GM12878 (cell line): Measurements from ENCODE around the gene DLK2.

Experiments used
- CREB1 ChIP-seq: IDR thresholded peaks from 2 replicates; pipeline ENCODE4 v1.6.1; 2012; ENCODE audit warnings: low read depth, mild to moderate bottlenecking, inconsistent platforms
- CREM ChIP-seq: IDR thresholded peaks from 2 replicates; pipeline ENCODE4 v1.6.1; 2014; ENCODE audit warnings: antibody characterized with exemption, low read depth
- CTCF ChIP-seq, 3 experiments: IDR thresholded peaks in 2 of 3; conservative IDR thresholded peaks in 1 of 3; 2 replicates each; pipeline ENCODE4 v1.5.1; 2011; ENCODE audit warnings: low read depth in 3 of 3, low read length in 3 of 3, mild to moderate bottlenecking in 3 of 3, control low read depth in 2 of 3, moderate library complexity in 2 of 3, inconsistent platforms in 1 of 3, mixed read lengths in 1 of 3; ENCODE audit not compliant: control insufficient read depth in 2 of 3, insufficient read depth in 1 of 3; ENCODE audit errors: extremely low read depth in 1 of 3
- EP300 ChIP-seq, 2 experiments: fragments of 150-350 bp in 1 of 2; IDR thresholded peaks; 2 replicates each; pipeline ENCODE4 v1.6.1; 2011 to 2012; ENCODE audit warnings: low read depth in 2 of 2, low read length in 2 of 2, borderline replicate concordance in 1 of 2, improper control_type of control experiment in 1 of 2, inconsistent platforms in 1 of 2; ENCODE audit not compliant: control insufficient read depth in 1 of 2
- EZH2 ChIP-seq: IDR thresholded peaks from 2 replicates; pipeline ENCODE4 v1.6.1; 2012; ENCODE audit warnings: low read depth, mild to moderate bottlenecking, control low read depth, inconsistent platforms, low read length, borderline replicate concordance; ENCODE audit not compliant: control insufficient read depth
- FOXM1 ChIP-seq: IDR thresholded peaks from 2 replicates; pipeline ENCODE4 v1.6.1; 2012; ENCODE audit warnings: low read depth, mild to moderate bottlenecking, inconsistent platforms, low read length, moderate library complexity
- NBN ChIP-seq: fragments of 450-650 bp; IDR thresholded peaks from 2 replicates; pipeline ENCODE4 v1.6.1; 2016
- NR2C1 ChIP-seq: fragments of 450-650 bp; IDR thresholded peaks from 2 replicates; pipeline ENCODE4 v1.6.1; 2017; ENCODE audit warnings: antibody characterized with exemption, mild to moderate bottlenecking, moderate library complexity
- POLR2AphosphoS5 ChIP-seq: IDR thresholded peaks from 2 replicates; pipeline ENCODE4 v1.6.1; 2011; ENCODE audit warnings: mild to moderate bottlenecking, low read length, inconsistent platforms
- REST ChIP-seq: IDR thresholded peaks from 2 replicates; pipeline ENCODE4 v1.6.1; 2012; ENCODE audit warnings: mild to moderate bottlenecking, low read depth, low read length
- SIX5 ChIP-seq: IDR thresholded peaks from 2 replicates; pipeline ENCODE4 v1.6.1; 2011; ENCODE audit warnings: mild to moderate bottlenecking, low read depth, low read length, moderate library complexity; ENCODE audit not compliant: severe bottlenecking
- SMC3 ChIP-seq: IDR thresholded peaks from 2 replicates; pipeline ENCODE4 v1.6.1; 2011; ENCODE audit warnings: low read length, improper control_type of control experiment, borderline replicate concordance
- ZNF274 ChIP-seq: IDR thresholded peaks from one replicate; pipeline ENCODE4 v1.8.0; 2011; ENCODE audit not compliant: insufficient read length, insufficient read depth
- ZSCAN29 ChIP-seq: fragments of 450-650 bp; IDR thresholded peaks from 2 replicates; pipeline ENCODE4 v1.6.1; 2017; ENCODE audit warnings: mild to moderate bottlenecking, moderate library complexity

GRCh38 chr6:43496370-43497128 is 41.2 kb upstream of the DLK2 start:
- TF ChIP-seq ZNF274 (no peak), CREM (no peak), NR2C1 (no peak), POLR2AphosphoS5 (no peak), FOXM1 (no peak), ZSCAN29 (no peak), SIX5 (no peak), EP300 (IDR thresholded peaks at IDR 0.05; ENCODE audit: borderline replicate concordance in 1 of 2, control insufficient read depth in 1 of 2, low read depth in 2 of 2, low read length in 2 of 2) (no peak), EZH2 (no peak), NBN (no peak), CTCF (IDR thresholded peaks at IDR 0.05 in 2 of 3, conservative IDR thresholded peaks at IDR 0.05 in 1 of 3; ENCODE audit: control insufficient read depth in 2 of 3, extremely low read depth in 1 of 3, insufficient read depth in 1 of 3, low read depth in 3 of 3, low read length in 3 of 3) (peak; percentile 53 to 56 (median 55)), CREB1 (no peak), REST (no peak), SMC3 (0 out of 2 replicates have a peak, but pooled peaks have one; percentile 20)
